GM18508 (cell line): ENCODE measurements around the gene CDKL5.
"Not testable (repeated sequence)": the region's sequence is repeated elsewhere in the genome, so short reads cannot be mapped to it uniquely, and the experiment has no call there.

Source experiments
- ATAC-seq: cut with Tn5 transposase; IDR thresholded peaks from one replicate; pipeline ENCODE4 v1.9.1; 2021; ENCODE audit warnings: moderate number of reproducible peaks; ENCODE audit not compliant: insufficient read depth, unreplicated experiment

Gene CDKL5

DNA sequence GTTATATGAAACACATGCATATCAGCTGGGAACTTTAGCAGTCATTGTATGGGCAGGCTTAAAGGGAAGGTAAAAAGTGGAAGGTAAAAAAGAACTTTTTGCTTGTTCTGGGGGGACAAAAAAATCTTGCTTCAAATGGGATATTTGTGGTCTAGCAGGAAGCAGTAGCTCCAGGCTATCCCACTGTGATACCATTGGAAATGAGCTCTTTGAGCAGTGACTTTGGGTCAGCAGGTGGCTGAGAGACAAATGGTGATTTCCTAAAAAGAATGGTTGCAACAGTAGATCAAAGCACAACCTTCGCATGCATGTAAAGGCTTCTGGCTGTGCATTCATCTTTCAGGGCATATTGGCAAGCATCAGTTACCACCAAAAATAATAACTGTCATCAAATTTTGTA lies 140.3 kb downstream of the CDKL5 start:
- no peak for ATAC-seq

- ATAC-seq = no peak
Observed at GRCh38 chrX:18566748-18567147, 141.3 kb downstream of the CDKL5 start.

- ATAC-seq = no peak
Observed at GRCh38 chrX:18573556-18573955, 148.1 kb downstream of the CDKL5 start.

DNA sequence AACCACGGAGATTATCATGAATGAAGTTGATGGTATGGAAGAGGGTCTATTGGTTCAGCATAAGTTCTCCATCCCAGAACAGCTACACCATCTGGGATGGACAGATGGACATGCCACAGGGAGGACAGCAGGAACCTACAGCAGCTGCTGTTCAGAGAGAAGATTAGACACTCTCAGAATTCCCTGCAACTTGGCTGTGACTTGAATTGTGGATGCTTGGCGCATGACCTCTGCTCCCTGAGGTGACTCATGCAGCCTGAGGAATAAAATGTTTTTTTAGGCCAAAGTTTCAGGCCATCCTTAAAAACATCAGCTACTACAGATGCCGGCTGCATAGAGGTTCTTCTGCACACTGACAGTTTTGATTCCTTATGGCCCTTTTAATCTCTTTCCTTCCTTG lies 149.2 kb downstream of the CDKL5 start:
- ATAC-seq = no peak

DNA sequence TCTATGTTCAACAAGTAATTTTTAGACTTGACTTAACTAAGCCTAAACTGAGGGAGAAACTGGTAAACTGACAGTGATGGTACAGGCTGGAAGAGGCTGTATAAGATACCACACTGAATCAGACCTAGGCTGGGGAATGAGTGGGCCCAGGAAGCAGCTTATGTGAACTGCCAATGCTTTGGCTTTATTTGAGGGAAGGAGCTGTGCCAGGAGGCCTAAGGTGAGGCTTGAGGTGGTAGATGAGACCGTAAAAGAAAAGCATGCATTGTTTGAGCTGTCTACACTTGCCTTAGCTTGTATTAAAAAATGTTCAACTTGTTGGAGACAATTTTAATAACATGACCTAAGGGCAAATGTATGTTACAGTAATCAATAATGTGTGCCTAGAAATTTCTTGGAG lies 150.3 kb downstream of the CDKL5 start:
- ATAC-seq = no peak

DNA sequence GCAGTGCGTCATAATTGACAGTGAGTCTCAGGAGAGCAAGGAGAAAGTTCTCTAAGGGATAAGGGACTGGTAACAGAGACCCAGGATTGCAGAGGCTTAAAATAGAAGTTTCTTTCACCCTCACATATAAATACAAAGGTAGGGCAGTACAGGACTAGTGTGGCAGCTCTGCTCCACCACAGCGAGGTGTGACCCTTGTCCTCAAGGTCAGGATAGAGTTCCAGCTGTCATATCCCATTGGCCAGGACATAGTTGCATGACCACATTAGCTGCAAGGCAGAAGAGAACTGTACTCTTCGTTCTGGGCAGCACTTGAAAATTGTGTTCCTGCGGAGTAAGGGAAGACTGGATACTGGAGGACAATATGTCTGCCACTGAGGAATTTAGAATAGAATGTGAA lies 152.0 kb downstream of the CDKL5 start:
- no peak for ATAC-seq

DNA sequence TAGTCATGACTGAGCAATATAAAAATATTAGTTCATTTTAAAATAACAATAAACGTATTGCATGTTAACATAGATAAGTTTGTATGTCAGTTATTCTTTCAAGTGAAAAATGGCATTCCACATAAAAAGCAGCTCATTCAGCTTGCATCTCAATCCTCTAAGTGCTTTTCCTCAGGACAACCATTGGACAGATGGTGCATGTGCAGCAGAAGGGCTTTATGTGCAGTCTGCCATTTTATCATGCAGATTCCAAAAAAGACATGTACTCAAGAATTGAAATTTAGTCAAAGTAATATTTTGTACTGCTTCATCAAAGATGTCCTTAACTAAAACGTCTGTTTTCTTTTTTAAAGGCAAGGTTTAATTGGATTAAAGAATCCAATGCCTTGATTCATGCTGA lies 153.1 kb downstream of the CDKL5 start:
- no peak for ATAC-seq

DNA sequence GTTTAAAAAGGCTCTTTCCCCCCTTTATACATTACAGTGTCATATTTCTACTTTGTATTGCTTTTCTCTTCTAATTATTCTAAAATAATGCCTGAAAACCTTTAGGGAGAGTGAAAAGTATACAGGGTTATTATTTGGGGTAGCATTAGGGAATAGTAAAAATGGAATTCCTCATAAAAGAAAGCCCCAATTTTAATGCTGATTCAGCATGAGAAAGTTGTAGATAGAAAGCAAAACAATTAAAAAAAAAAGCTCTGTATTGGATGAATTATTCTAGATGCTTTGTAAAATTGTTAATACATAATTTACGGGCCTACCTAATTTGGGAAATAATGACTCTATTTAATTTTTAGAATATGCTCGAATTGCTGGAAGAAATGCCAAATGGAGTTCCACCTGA lies 154.1 kb downstream of the CDKL5 start:
- ATAC-seq = no peak

- no peak for ATAC-seq
Observed at GRCh38 chrX:18582910-18583493, 157.6 kb downstream of the CDKL5 start.

DNA sequence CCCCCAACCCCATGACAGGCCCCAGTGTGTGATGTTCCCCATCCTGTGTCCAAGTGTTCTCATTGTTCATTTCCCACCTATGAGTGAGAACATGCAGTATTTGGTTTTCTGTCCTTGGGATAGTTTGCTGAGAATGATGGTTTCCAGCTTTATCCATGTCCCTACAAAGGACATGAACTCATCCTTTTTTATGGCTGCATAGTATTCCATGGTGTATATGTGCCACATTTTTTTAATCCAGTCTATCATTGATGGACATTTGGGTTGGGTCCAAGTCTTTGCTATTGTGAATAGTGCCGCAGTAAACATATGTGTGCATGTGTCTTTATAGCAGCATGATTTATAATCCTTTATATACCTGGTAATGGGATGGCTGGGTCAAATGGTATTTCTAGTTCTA lies 163.9 kb downstream of the CDKL5 start:
- not testable (repeated sequence) for ATAC-seq

- ATAC-seq = no peak
Observed at GRCh38 chrX:18591834-18592233, 166.4 kb downstream of the CDKL5 start.

GRCh38 chrX:18594079-18594478 lies 168.7 kb downstream of the CDKL5 start:
- no peak for ATAC-seq

- ATAC-seq = no peak
Observed at GRCh38 chrX:18596096-18596495, 170.7 kb downstream of the CDKL5 start.

- no peak for ATAC-seq
Observed at GRCh38 chrX:18598413-18598812, 173.0 kb downstream of the CDKL5 start.

DNA sequence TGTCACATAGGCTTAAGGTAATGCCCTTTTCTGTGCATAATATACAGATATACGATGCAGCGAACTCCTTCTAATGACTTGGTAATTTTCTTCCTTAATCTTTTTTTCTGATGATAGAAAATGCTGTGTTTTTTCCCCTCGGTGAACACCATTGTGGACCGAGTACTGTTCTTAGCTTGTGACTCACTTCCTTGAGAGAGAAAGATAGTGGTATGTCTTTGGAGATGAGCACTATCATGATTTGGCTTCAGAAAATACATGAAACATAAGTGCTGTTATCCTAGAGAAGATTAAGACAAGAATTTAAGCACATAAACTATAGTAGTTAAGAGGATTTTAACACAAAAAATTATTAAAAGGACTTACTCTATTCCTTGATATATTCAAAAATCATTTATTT lies 182.6 kb downstream of the CDKL5 start:
- ATAC-seq = no peak

DNA sequence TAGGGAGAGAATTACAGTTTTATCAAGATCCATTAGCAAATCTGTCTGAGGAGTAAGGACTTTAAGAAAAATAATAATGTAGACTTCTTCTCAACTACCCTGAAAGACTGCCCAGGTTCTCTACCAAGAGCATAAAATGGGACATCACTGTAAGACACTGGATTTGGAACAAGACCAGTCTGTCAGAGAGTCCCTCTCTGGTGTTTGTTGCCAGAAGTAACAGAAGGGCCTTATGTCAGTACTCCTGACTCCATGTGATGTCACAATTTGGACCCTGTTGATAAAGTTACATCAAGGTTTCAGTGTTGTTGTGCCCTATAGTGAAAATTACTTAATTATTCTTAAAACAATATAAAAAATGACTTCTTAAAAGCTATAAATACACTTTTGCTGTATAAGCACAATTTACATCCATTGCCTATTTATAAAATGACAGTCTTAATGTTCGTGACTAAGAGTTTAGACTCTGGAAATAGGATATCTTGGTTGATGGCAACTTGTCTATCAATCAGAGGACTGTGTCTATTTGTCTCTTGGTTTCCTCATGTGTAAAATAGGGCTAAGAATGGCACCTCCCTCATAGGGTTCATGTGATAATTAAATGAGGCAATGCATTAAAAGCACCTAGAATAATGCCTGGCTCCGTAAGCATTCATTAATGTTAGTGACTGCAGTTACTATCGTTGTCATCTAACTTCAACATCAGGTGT lies 188.7 kb downstream of the CDKL5 start:
- no peak for ATAC-seq

DNA sequence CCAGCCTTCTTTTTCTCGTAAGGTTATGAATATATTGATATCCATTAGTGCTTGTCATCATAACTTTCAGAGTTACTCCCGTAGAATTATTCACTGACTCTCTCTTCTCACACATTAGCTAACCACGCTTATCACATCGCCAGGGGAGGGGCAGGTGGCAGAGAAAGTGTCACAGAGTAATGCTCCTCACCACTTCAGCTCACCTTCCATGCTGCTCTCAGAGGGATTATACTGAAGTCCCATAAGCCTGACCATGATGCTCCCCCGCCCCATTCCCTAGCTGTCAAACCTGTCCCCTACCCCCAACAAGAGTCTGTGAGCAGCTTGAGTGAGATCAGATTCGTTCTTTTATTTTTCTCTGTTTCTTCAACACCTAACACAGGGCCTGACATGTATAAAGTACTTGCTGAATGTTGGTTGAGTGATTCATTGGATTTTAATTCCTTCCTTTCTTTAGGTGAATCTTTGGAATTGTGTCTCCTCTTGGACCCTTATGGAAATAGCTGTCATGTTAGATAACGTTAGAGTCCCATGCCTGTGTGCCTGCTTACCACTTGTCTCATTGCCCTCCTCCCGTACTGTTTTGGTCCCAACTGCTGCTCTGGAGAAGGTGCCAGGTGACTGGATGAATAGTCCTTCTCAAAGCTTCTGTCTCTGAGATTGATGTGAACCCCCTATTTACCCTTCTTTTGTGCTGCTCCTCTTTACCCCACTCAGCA lies 191.4 kb downstream of the CDKL5 start:
- ATAC-seq = no peak

DNA sequence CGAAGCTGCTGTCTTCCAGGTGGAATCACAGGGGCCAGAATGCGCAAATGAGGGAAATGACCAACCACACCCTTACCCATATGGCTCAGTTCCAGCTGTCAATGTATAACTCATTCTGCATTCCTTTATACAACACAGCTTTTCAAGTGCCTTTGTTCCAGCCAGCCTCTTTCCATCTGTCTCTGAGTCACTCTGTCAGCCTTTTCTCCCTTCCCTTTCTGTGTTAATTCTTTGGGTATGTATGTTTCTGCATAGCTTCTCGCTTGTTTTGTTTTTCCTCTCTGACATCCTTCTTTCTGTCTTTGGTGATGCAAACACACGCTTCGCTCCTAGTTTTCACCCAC lies 192.0 kb downstream of the CDKL5 start:
- ATAC-seq = no peak

DNA sequence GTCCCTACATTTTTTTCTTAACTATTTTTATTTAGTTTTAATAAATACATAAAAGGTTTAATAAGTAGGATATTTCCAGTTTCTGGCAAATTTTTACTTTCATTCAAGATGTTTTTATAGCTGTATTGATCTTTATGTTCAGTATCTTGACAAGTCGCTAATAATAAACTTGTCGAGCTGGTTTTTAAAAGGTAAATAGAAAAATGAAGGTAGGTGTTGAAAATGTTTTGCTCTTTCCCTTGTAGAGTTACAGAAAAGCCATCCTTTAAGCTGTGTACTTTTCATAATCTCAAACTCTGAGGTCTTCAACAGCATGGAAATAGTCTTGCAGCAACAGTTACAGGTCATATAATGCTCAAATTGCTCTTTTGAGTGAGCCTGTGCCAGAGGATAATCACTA lies 193.9 kb downstream of the CDKL5 start:
- ATAC-seq = no peak

DNA sequence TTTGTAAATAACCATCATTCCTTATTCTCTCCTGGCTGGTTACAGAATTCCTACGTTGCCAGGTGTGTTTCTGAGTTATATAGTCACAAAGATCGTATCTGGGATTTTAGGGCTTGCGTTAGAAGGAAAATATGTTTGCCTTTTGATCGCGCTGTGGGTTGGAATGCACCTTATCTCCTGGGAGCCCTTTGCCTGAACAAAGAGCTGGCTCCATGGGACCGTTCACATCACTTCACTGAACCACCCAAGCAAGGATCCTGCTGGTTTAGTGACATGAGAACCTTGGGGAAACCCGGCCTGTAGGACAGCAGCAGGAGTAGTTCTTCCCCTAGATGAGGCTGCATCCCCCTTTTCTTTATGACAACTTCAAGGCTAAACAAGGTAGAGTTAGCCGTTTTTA lies 194.9 kb downstream of the CDKL5 start:
- no peak for ATAC-seq

DNA sequence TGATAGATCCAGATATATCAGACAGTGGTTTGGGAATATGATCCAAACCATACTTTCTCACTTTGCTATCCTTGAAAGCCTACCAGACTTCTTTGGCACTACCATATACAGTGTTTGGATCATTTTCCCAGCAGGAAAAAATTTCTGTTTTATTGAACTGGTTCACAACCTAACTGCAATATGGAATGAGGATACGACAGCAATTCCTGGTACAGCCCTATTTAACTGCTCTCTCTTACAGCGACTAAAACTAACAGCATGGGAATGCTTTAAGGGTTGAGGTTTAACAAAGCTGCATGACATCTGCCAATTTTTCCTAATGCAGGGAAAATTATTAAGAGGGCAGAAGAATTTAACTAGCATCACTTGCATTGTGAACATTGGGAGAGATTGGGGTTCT lies 199.2 kb downstream of the CDKL5 start:
- no peak for ATAC-seq

DNA sequence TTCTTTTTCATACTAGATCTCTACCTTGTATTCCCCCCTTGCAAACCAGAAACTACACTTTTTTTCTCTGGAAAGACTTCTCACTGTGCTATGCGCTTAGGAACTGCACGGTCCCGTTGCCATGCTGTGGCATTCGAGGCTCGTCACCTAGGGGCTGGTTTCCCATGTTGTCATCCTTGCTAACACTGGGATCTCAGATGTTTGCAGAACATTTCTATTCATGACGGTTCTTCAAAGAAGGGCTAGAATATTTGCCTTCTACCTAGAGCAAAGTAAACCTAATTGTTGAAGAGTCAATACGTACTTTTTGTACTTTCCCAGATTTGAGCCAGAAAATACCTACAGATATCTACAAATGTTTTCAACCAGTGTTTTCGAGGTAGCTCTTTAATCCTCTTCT lies 205.5 kb downstream of the CDKL5 start:
- ATAC-seq = no peak
